ENCODE results near the gene PIF1. TPM values are rescaled to one million over a fixed set of nuclear protein-coding genes. Genes with fewer than 3 reads are reported as not detected.
"Not testable (repeated sequence)": the region's sequence is repeated elsewhere in the genome, so short reads cannot be mapped to it uniquely, and the experiment has no call there.

PIF1 gene
- total RNA-seq, 1 donor, result 0.27 TPM

- peak in 1 of 3 donors; percentile 27 for DNase-seq (ENCODE audit: low read depth in 2 of 3, low spot score in 2 of 3)
Observed at GRCh38 chr15:64813075-64813474, 12.4 kb downstream of the PIF1 start.

- no peak for DNase-seq (ENCODE audit: low read depth in 2 of 3, low spot score in 2 of 3)
Observed at GRCh38 chr15:64810497-64811326, 14.7 kb downstream of the PIF1 start.

DNA sequence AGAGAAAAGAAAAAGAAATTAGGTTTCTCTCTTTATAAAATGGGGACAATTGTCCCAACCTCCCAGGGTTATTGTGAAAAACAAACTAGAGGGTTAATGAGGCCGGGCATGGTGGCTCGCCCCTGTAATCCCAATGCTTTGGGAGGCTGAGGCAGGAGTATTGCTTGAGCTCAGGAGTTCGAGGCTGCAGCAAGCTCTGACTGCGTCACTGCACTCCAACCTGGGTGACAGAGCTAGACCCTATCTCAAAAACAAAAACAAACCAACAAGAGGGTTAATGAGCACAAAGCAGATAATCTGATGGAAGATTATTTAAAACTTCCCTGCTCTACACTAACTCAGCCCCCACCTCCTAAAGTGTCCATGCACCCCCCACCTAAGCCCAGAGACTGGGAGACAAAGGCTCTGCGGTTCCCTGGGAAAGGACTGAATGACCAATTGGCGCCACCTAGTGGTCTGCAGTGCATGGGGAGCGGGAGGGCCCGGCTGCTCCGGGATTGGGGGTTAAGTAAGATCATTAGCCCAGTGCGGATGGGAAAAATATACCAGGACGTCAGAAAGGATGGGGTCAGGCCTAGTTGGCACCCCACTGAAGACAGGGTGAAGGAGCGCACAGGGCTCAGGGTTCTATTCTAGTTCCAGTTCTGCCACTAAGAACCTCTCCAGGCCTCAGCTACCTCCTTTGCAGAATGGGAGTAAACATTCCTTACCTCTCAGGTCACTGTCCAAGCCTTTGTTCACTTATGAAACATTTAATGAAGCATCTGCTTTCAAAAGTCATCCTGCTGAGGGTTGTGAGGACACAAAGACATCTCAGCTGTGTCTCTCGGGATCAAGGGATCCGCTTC is 15.6 kb downstream of the PIF1 start:
- DNase-seq (ENCODE audit: low read depth in 2 of 3, low spot score in 2 of 3), result peak; percentile 41 to 68 (median 59)

DNA sequence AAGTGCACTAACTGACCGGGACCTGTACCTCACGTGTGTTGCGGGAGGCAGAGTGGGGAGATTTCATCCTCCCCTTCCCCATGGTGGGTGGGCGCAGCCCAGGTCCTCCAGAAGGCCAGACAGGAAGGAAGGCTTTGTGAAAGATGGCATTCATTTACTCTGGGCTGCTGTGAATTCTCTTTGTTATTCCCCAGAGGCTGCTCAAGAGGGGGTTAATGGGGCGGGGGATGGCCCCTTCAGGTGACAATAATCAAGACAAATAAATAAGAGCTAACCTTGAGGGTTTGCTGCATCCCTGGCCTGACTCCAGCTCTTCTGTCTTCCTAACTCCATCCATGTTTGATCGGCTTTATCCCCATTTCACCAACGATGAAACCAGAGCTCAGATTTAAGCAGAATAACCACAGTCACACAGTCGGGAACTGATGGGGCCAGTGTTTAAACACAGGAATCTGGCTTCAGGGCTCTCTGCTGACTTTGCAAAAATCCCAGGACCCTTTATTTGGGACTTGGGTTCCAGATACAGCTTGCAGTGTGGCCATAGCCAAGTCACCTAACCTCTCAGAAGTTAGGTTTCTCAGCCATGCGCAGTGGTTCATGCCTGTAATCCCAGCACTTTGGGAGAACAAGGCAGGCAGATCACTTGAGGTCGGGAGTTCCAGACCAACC is 16.5 kb downstream of the PIF1 start:
- no peak for DNase-seq (ENCODE audit: low read depth in 2 of 3, low spot score in 2 of 3)

DNA sequence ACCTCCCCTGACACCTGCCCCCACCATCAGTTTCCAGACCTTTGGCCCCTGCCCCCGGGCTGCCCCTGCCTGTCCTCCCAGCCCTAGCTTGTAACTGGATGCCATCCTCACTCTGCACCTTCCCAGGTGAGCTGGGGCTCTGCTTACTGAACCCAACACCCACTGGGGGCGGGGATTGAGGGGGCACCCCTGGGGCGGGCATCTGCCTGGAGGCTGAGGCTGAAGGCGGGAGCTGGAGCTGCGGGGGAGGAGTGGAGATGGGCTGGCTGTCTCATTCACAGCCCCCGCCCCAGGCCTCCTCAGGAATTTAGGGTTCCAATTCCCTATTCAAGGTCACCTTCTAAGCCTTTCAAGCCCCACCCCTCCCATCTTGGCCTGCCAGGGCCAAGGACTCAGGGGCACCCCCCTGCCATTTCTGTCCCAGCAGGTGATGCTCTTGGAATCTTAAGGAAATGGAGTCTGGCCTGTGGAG is 17.7 kb downstream of the PIF1 start:
- DNase-seq (ENCODE audit: low read depth in 2 of 3, low spot score in 2 of 3), result no peak

DNA sequence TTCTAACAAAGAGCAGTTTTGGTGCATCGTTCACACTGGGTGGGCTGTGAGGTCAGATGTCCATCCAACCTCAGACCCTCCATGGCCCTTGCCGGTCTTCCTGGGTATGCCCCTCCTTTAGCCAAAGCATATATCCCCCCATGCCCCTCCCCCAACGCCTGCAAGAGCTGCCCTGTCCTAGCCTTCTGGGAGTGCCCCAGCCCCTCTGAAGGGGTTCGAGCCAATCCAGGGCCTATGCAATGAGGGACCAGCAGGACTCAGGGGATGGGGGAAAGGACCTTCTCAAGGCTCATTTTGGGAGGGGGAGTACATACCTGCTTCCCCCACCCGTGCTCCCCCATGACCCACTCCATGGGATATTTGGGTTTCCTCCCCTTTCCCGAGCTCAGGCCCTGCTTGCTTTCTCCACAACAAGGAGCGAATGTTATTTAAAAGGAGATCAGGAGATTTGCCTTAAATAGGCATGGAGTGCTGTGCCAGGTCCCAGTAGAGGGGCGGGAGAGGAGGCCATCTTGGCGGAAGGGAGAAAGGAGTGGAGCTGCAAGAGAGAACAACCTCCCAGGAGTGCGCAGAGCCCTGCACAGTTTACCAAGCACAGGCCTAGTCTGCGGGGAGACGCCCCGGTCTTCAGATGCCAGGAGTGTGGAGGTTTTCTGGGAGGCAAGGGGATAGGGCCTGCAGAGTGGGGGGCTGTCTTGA is 18.2 kb downstream of the PIF1 start:
- no peak for DNase-seq (ENCODE audit: low read depth in 2 of 3, low spot score in 2 of 3)

DNA sequence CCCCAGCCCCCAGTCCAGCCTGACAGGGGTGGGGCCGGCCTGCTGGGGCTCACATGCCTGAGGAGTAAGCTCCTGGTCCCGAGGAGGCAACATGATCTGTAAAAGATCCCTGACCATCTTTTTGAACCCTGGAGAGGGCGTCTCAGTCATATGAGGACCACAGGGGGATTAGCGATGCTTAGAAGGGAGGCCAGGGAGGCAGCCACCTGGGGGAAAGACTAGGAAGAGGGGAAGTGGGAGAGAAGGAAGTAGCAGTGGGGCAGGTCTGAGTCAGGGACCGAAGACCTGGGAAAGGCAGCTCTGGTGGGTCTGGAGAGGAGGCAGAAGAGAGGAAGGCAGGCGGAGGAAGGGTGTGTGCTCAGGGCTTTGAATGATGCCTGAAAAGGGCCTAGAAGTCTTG is 18.9 kb downstream of the PIF1 start:
- DNase-seq (ENCODE audit: low read depth in 2 of 3, low spot score in 2 of 3), result no peak

- no peak for DNase-seq (ENCODE audit: low read depth in 2 of 3, low spot score in 2 of 3)
Observed at GRCh38 chr15:64804619-64805018, 20.8 kb downstream of the PIF1 start.

GRCh38 chr15:64803526-64803925 is 21.9 kb downstream of the PIF1 start:
- no peak for DNase-seq (ENCODE audit: low read depth in 2 of 3, low spot score in 2 of 3)

GRCh38 chr15:64800476-64800875 is 25.0 kb downstream of the PIF1 start:
- no peak for DNase-seq (ENCODE audit: low read depth in 2 of 3, low spot score in 2 of 3)

DNA sequence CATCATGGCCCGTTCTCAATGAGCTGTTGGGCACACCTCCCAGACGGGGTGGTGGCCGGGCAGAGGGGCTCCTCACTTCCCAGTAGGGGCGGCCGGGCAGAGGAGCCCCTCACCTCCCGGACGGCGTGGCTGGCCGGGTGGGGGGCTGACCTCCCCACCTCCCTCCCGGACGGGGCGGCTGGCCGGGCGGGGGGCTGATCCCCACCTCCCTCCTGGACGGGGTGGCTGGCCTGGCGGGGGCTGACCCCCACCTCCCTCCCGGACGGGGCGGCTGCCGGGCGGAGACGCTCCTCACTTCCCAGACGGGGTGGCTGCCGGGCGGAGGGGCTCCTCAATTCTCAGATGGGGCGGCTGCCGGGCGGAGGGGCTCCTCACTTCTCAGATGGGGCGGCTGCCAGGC is 26.5 kb downstream of the PIF1 start:
- DNase-seq (ENCODE audit: low read depth in 2 of 3, low spot score in 2 of 3), result not testable (repeated sequence)

DNA sequence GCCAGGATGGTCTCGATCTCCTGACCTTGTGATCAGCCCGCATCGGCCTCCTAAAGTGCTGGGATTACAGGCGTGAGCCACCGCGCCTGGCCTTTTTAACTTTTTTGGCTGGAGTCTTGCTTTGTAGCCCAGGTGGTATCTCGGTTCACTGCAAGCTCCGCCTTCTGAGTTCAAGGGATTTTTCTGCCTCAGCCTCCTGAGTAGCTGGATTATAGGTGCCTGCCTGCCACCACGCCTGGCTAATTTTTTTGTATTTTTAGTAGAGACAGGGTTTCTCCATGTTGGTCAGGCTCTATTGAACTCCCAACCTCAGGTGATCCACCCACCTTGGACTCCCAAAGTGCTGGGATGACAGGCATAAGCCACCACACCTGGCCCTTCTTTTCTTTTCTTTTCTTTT is 29.5 kb downstream of the PIF1 start:
- DNase-seq (ENCODE audit: low read depth in 2 of 3, low spot score in 2 of 3), result not testable (repeated sequence)

- DNase-seq (ENCODE audit: low read depth in 2 of 3, low spot score in 2 of 3), result not testable (repeated sequence)
Observed at GRCh38 chr15:64795299-64795698, 30.1 kb downstream of the PIF1 start.

- no peak for DNase-seq (ENCODE audit: low read depth in 2 of 3, low spot score in 2 of 3)
Observed at GRCh38 chr15:64792282-64792681, 33.2 kb downstream of the PIF1 start.

GRCh38 chr15:64791401-64791800 is 34.0 kb downstream of the PIF1 start:
- DNase-seq (ENCODE audit: low read depth in 2 of 3, low spot score in 2 of 3), result no peak

- DNase-seq (ENCODE audit: low read depth in 2 of 3, low spot score in 2 of 3), result no peak
Observed at GRCh38 chr15:64783796-64784195, 41.7 kb downstream of the PIF1 start.

GRCh38 chr15:64782751-64783150 is 42.7 kb downstream of the PIF1 start:
- DNase-seq (ENCODE audit: low read depth in 2 of 3, low spot score in 2 of 3), result no peak

GRCh38 chr15:64781299-64781698 is 44.1 kb downstream of the PIF1 start:
- no peak for DNase-seq (ENCODE audit: low read depth in 2 of 3, low spot score in 2 of 3)

DNA sequence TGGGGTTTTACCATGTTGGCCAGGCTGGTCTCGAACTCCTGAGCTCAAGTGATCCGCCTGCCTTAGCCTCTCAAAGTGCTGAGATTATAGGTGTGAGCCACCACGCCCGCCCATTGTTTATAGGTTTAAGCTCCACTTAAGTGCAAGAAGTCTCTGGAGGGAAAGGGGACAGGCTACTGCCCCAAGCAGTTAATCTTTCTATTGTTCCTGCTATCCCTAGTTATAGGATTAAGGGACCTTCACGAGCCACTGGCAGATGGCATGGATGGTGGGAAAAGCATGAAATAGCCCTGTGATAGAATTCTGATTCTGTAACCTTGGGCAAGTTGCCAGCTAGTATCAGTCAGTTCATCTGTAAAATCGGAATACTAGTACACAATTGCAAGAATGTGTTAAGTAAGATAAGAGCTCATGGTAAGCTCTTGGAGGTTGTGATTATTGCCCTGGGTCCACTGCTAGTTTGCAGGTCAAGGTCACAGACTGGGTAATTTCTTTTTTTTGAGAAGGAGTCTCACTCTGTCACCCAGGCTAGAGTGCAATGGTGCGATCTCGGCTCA is 44.8 kb downstream of the PIF1 start:
- DNase-seq (ENCODE audit: low read depth in 2 of 3, low spot score in 2 of 3), result no peak

GRCh38 chr15:64779630-64780029 is 45.8 kb downstream of the PIF1 start:
- DNase-seq (ENCODE audit: low read depth in 2 of 3, low spot score in 2 of 3), result no peak
